Mesendoderm (in vitro differentiated cells): ENCODE data around the gene TEF.

ENCODE experiments used
- DNase-seq: peaks from one replicate; pipeline ENCODE4 v3.0.0; 2013
- H2AK5ac ChIP-seq: 2 replicates; pipeline ENCODE4 v1.6.1; 2013; ENCODE audit warnings: low read length, inconsistent platforms
- H2BK120ac ChIP-seq: 2 replicates; pipeline ENCODE4 v1.6.1; 2013; ENCODE audit warnings: low read depth, mild to moderate bottlenecking, low read length, moderate library complexity, mixed read lengths
- H2BK15ac ChIP-seq: replicated peaks from 2 replicates; pipeline ENCODE4 v1.6.1; 2013; ENCODE audit warnings: low read depth, mild to moderate bottlenecking, moderate library complexity
- H2BK5ac ChIP-seq: 2 replicates; pipeline ENCODE4 v1.6.1; 2013; ENCODE audit warnings: low read length, inconsistent platforms
- H3K18ac ChIP-seq: 2 replicates; pipeline ENCODE4 v1.6.1; 2013; ENCODE audit warnings: mild to moderate bottlenecking, low read length, mixed read lengths
- H3K23ac ChIP-seq: one replicate; pipeline ENCODE4 v1.6.1; 2013; ENCODE audit warnings: low read length
- H3K27ac ChIP-seq: 2 replicates; pipeline ENCODE4 v1.5.1; 2013; ENCODE audit warnings: low read depth, mild to moderate bottlenecking, inconsistent platforms, low read length, moderate library complexity
- H3K27me3 ChIP-seq: 2 replicates; pipeline ENCODE4 v1.6.1; 2013; ENCODE audit warnings: low read length, control low read depth, mild to moderate bottlenecking, inconsistent platforms; ENCODE audit not compliant: insufficient read depth, poor library complexity
- H3K36me3 ChIP-seq: 2 replicates; pipeline ENCODE4 v1.6.1; 2013; ENCODE audit warnings: low read length, inconsistent platforms; ENCODE audit not compliant: control insufficient read depth, insufficient read depth
- H3K4ac ChIP-seq: one replicate; pipeline ENCODE4 v1.6.1; 2013; ENCODE audit warnings: low read depth, mild to moderate bottlenecking, low read length, moderate library complexity
- H3K4me1 ChIP-seq: 2 replicates; pipeline ENCODE4 v1.6.1; 2013; ENCODE audit warnings: low read depth, low read length, inconsistent platforms; ENCODE audit not compliant: control insufficient read depth
- H3K4me2 ChIP-seq: 2 replicates; pipeline ENCODE4 v1.6.1; 2013; ENCODE audit warnings: low read length
- H3K4me3 ChIP-seq: 2 replicates; pipeline ENCODE4 v1.5.1; 2013; ENCODE audit warnings: mild to moderate bottlenecking, low read length
- H3K56ac ChIP-seq: one replicate; pipeline ENCODE4 v1.6.1; 2013; ENCODE audit warnings: low read length
- H3K79me1 ChIP-seq: 2 replicates; pipeline ENCODE4 v1.6.1; 2013; ENCODE audit warnings: low read length, inconsistent platforms
- H3K79me2 ChIP-seq: 2 replicates; pipeline ENCODE4 v1.6.1; 2013; ENCODE audit warnings: mild to moderate bottlenecking, low read length; ENCODE audit not compliant: control insufficient read depth, insufficient read depth
- H3K9ac ChIP-seq: 2 replicates; pipeline ENCODE4 v1.6.1; 2013; ENCODE audit warnings: low read length, inconsistent platforms
- H4K5ac ChIP-seq: one replicate; pipeline ENCODE4 v1.6.1; 2013; ENCODE audit warnings: low read length
- H4K8ac ChIP-seq: one replicate; pipeline ENCODE4 v1.6.1; 2013; ENCODE audit warnings: low read depth, mild to moderate bottlenecking, control low read depth, low read length, moderate library complexity
- WGBS: extraction: QIAGEN DNeasy Blood & Tissue Kit; methylation state at CpG from one replicate; pipeline ENCODE4 v1.1.7; 2013; ENCODE audit warnings: low lambda C conversion rate, missing lambda C conversion rate; ENCODE audit not compliant: insufficient coverage; ENCODE audit errors: extremely low coverage; 5-methylcytosine and 5-hydroxymethylcytosine counted together

Gene TEF

GRCh38 chr22:41442240-41442792 is 60.6 kb downstream of the TEF start:
- Histone ChIP-seq H3K36me3 (peaks cover 3% of the 10 kb centered on the region), H3K56ac (no peak overlapping the region), H3K4me2 (no peak overlapping the region), H3K79me1 (peaks cover 10% of the 10 kb centered on the region), H3K18ac (no peak overlapping the region), H3K4me1 (no peaks in the 10 kb centered on the region), H3K4me3 (no peak overlapping the region), H3K79me2 (peaks cover 66% of the 10 kb centered on the region), H4K5ac (no peak overlapping the region), H2BK120ac (no peak overlapping the region), H3K4ac (no peak overlapping the region), H3K9ac (no peak overlapping the region), H2BK15ac (no peak overlapping the region), H3K27ac (no peak overlapping the region), H2BK5ac (no peak overlapping the region), H3K27me3 (no peaks in the 10 kb centered on the region), H3K23ac (no peak overlapping the region), H4K8ac (no peak overlapping the region), H2AK5ac (no peak overlapping the region)
- no peak for DNase-seq
- WGBS, result no CpG with 5 or more reads among the region's 2 CpGs

GRCh38 chr22:41444360-41445128 is 62.8 kb downstream of the TEF start:
- Histone ChIP-seq H4K5ac (peak overlapping the region; percentile 47), H2BK15ac (no peak overlapping the region), H2BK120ac (no peak overlapping the region), H3K27ac (peak overlapping the region; percentile 71), H3K36me3 (peaks cover 3% of the 10 kb centered on the region), H3K56ac (peak overlapping the region; percentile 93), H3K4me2 (peak overlapping the region; percentile 90), H3K18ac (peak overlapping the region; percentile 64), H3K79me1 (peaks cover 9% of the 10 kb centered on the region), H3K4ac (peak overlapping the region; percentile 82), H2BK5ac (peak overlapping the region; percentile 86), H3K9ac (peak overlapping the region; percentile 99), H2AK5ac (peak overlapping the region; percentile 79), H3K79me2 (peaks cover 55% of the 10 kb centered on the region), H3K23ac (peak overlapping the region; percentile 97), H4K8ac (no peak overlapping the region), H3K27me3 (no peaks in the 10 kb centered on the region), H3K4me3 (peak overlapping the region; percentile 98), H3K4me1 (peaks cover 3% of the 10 kb centered on the region)
- DNase-seq, result peak; percentile 100
- WGBS, result no CpG with 5 or more reads among the region's 35 CpGs

- peaks cover 3% of the 10 kb centered on the region for H3K4me1 ChIP-seq
- H2AK5ac ChIP-seq, result peak overlapping the region; percentile 88
- peak overlapping the region; percentile 71 for H3K27ac ChIP-seq
- no peaks in the 10 kb centered on the region for H3K27me3 ChIP-seq
- peak overlapping the region; percentile 86 for H2BK5ac ChIP-seq
- H2BK120ac ChIP-seq, result peak overlapping the region; percentile 73
- H3K9ac ChIP-seq, result peak overlapping the region; percentile 99
- DNase-seq, result peak; percentile 87
- H4K8ac ChIP-seq, result no peak overlapping the region
- no peak overlapping the region for H2BK15ac ChIP-seq
- H3K18ac ChIP-seq, result peak overlapping the region; percentile 99
- H3K79me2 ChIP-seq, result peaks cover 50% of the 10 kb centered on the region
- peak overlapping the region; percentile 93 for H3K4ac ChIP-seq
- peak overlapping the region; percentile 91 for H3K56ac ChIP-seq
- no peak overlapping the region for H4K5ac ChIP-seq
- H3K23ac ChIP-seq, result peak overlapping the region; percentile 86
- WGBS, result no CpG with 5 or more reads among the region's 22 CpGs
- peak overlapping the region; percentile 98 for H3K4me3 ChIP-seq
- H3K4me2 ChIP-seq, result peak overlapping the region; percentile 90
- peaks cover 3% of the 10 kb centered on the region for H3K36me3 ChIP-seq
- H3K79me1 ChIP-seq, result peaks cover 9% of the 10 kb centered on the region
These were observed 63.7 kb downstream of the TEF start for GRCh38 chr22:41445129-41446056.

- H3K79me1 ChIP-seq, result peaks cover 9% of the 10 kb centered on the region
- H3K9ac ChIP-seq, result peak overlapping the region; percentile 99
- peak overlapping the region; percentile 80 for H2BK5ac ChIP-seq
- no peak overlapping the region for H2BK15ac ChIP-seq
- peak overlapping the region; percentile 71 for H3K27ac ChIP-seq
- peak overlapping the region; percentile 91 for H3K56ac ChIP-seq
- peak overlapping the region; percentile 90 for H3K4me2 ChIP-seq
- peak overlapping the region; percentile 89 for H3K23ac ChIP-seq
- peak overlapping the region; percentile 98 for H3K4me3 ChIP-seq
- peak overlapping the region; percentile 88 for H2AK5ac ChIP-seq
- peak overlapping the region; percentile 99 for H3K18ac ChIP-seq
- H3K79me2 ChIP-seq, result peaks cover 45% of the 10 kb centered on the region
- H2BK120ac ChIP-seq, result peak overlapping the region; percentile 73
- H4K5ac ChIP-seq, result no peak overlapping the region
- H3K4me1 ChIP-seq, result peaks cover 3% of the 10 kb centered on the region
- no CpG with 5 or more reads among the region's 34 CpGs for WGBS
- H4K8ac ChIP-seq, result no peak overlapping the region
- DNase-seq, result no peak
- H3K27me3 ChIP-seq, result no peaks in the 10 kb centered on the region
- peak overlapping the region; percentile 93 for H3K4ac ChIP-seq
- peaks cover 3% of the 10 kb centered on the region for H3K36me3 ChIP-seq
These were observed 64.3 kb downstream of the TEF start for GRCh38 chr22:41446057-41446501.

DNA sequence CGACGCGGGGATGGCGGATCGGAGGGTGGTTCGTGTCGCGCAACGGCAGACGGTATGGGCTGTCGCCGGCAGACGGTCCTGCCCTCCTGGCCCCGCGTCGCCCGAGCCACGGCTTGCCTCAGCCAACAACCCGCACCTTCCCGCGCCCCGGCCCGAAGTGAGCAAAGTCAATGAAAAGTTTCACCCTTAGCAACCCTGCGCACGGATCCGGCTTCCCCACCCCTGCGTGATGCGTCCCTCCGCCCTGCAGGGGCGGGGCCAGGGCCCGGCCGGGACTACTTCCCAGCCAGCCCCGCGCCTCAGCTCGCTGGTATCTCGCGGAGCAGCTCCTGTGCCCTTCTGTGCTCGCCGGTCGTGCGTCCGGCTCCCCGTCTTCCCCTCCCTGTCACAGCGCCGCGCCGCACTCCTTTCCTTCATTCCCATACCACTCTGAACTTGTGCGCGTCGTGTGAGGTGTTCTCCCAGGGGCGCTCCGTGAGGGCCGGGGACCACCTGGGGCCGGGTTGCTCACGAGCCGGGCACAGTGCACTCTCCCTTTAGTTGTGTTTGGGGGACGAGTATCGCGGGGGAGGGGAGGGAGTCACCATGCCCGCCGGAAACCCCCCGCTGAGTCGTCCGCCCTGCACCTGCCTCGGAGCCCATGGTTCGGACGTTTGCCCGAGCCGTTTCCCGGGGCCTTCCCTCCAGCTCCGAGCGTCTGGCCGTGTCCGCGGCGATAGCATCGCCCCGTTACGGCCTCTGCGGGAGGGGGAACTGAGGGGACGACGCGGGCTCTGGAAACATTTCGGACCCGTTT is 65.1 kb downstream of the TEF start, which contains the start of gene TOB2:
TOB2 (minus strand) TSS at position 163 of the 796 bp plus-strand sequence. CDS start 9,456 bp downstream, outside the sequence.
- Histone ChIP-seq H3K4me3 (peak within 1 kb of the TSS; percentile 98), H4K5ac (no peak within 1 kb of the TSS), H3K36me3 (peaks cover 3% of the 10 kb centered on the region), H3K4me2 (peak within 1 kb of the TSS; percentile 99), H3K79me1 (peaks cover 9% of the 10 kb centered on the region), H3K56ac (peak within 1 kb of the TSS; percentile 99), H2AK5ac (peak within 1 kb of the TSS; percentile 88), H3K18ac (peak within 1 kb of the TSS; percentile 99), H2BK120ac (peak within 1 kb of the TSS; percentile 73), H2BK5ac (peak within 1 kb of the TSS; percentile 97), H3K9ac (peak within 1 kb of the TSS; percentile 99), H3K27me3 (no peaks in the 10 kb centered on the region), H3K4me1 (peaks cover 3% of the 10 kb centered on the region), H3K79me2 (peaks cover 42% of the 10 kb centered on the region), H3K23ac (peak within 1 kb of the TSS; percentile 98), H4K8ac (no peak within 1 kb of the TSS), H3K4ac (peak within 1 kb of the TSS; percentile 93), H2BK15ac (no peak within 1 kb of the TSS), H3K27ac (peak within 1 kb of the TSS; percentile 99)
- peak; percentile 98 for DNase-seq
- WGBS, result no CpG with 5 or more reads among the region's 85 CpGs
